ENCODE data around the gene GCFC2. TPM values are rescaled to one million over a fixed set of nuclear protein-coding genes. Genes with fewer than 3 reads are reported as not detected.

The GCFC2 gene
- total and polyA plus RNA-seq, 2 of the 13 experiments (the other 11 are each of a cell fraction or from before 2014, with no cell fraction given), result 26.8 to 49.0 TPM

- peak; percentile 100 for TF ChIP-seq NFAT5 (CRISPR knock-in tag; IDR thresholded peaks at IDR 0.05)
- no peak for TF ChIP-seq ZKSCAN1 (IDR thresholded peaks at IDR 0.05; ENCODE audit: low read length)
- 0 out of 2 replicates have a peak, but pooled peaks have one; percentile 83 for TF ChIP-seq ZFP62 (CRISPR knock-in tag; IDR thresholded peaks at IDR 0.05)
- peak; percentile 95 for TF ChIP-seq MED8 (CRISPR knock-in tag; IDR thresholded peaks at IDR 0.05; ENCODE audit: insufficient replicate concordance)
- TF ChIP-seq ZNF567 (CRISPR knock-in tag; IDR thresholded peaks at IDR 0.05; ENCODE audit: borderline replicate concordance), result peak; percentile 87
- peak; percentile 74 for TF ChIP-seq PATZ1 (CRISPR knock-in tag; IDR thresholded peaks at IDR 0.05)
- TF ChIP-seq HNRNPK (IDR thresholded peaks at IDR 0.05; ENCODE audit: low read depth, low read length, poor library complexity, severe bottlenecking), result peak; percentile 92
- peak; percentile 98 for TF ChIP-seq MEIS2 (CRISPR knock-in tag; IDR thresholded peaks at IDR 0.05)
- TF ChIP-seq ZNF724P (CRISPR knock-in tag; IDR thresholded peaks at IDR 0.05; ENCODE audit: borderline replicate concordance), result peak; percentile 100
- no peak for TF ChIP-seq NFRKB (IDR thresholded peaks at IDR 0.05)
- TF ChIP-seq PRDM4 (CRISPR knock-in tag; IDR thresholded peaks at IDR 0.05; ENCODE audit: borderline replicate concordance), result peak; percentile 93; the same call in 1 of the 2 replicates
- no peak for TF ChIP-seq SOX6 (IDR thresholded peaks at IDR 0.05)
- TF ChIP-seq SOX6 (CRISPR knock-in tag; IDR thresholded peaks at IDR 0.05), result peak; percentile 76
- TF ChIP-seq ZNF552 (CRISPR knock-in tag; IDR thresholded peaks at IDR 0.05; ENCODE audit: borderline replicate concordance), result peak; percentile 100
- TF ChIP-seq NR3C1 (CRISPR knock-in tag; IDR thresholded peaks at IDR 0.05), result peak; percentile 74; the same call in 1 of the 2 replicates
- peak; percentile 86; the same call in 1 of the 2 replicates for TF ChIP-seq ETV6 (CRISPR knock-in tag; conservative IDR thresholded peaks at IDR 0.05)
- peak; percentile 99 for TF ChIP-seq ZNF235 (CRISPR knock-in tag; IDR thresholded peaks at IDR 0.05; ENCODE audit: borderline replicate concordance)
- TF ChIP-seq KLF6 (CRISPR knock-in tag; IDR thresholded peaks at IDR 0.05), result peak; percentile 99
- TF ChIP-seq RNF2 (conservative IDR thresholded peaks at IDR 0.05; ENCODE audit: low read depth), result peak; percentile 99
- TF ChIP-seq MLLT10 (CRISPR knock-in tag; IDR thresholded peaks at IDR 0.05), result peak; percentile 91; the same call in 1 of the 2 replicates
- peak; percentile 92; the same call in 1 of the 2 replicates for TF ChIP-seq ZNF674 (CRISPR knock-in tag; IDR thresholded peaks at IDR 0.05; ENCODE audit: low read depth)
Observed at GRCh38 chr2:75710577-75711253, at the start of gene GCFC2 (continued).
